Left lung (tissue), 10 donors: ENCODE measurements around the gene DISP3. TPM values are rescaled to one million over a fixed set of nuclear protein-coding genes. Genes with fewer than 3 reads are reported as not detected.

Source experiments
- ATAC-seq: fragments of 200-7000 bp; cut with Tn5 transposase; one replicate; pipeline ENCODE4 v1.9.1; 2020; ENCODE audit warnings: moderate library complexity
- DNase-seq, 4 donors: peaks; one replicate each; pipeline ENCODE4 v3.0.0-alpha.2; 2013 to 2020
- H3K27ac ChIP-seq, 2 donors: fragments of 200-600 bp; sonication (generic) in 1 of 2; one replicate each; pipeline versions ENCODE4 v1.5.0 to v1.8.0; 2020 to 2021
- H3K27me3 ChIP-seq, 2 donors: fragments of 200-600 bp; sonication (generic) in 1 of 2; one replicate each; pipeline versions ENCODE4 v1.5.0 to v1.8.0; 2020 to 2021
- H3K36me3 ChIP-seq, 2 donors: fragments of 200-600 bp; sonication (generic) in 1 of 2; one replicate each; pipeline versions ENCODE4 v1.5.0 to v1.8.0; 2020 to 2021
- H3K4me1 ChIP-seq, 2 donors: fragments of 200-600 bp; one replicate each; pipeline ENCODE4 v1.8.0; 2021
- H3K4me3 ChIP-seq, 2 donors: fragments of 200-600 bp; sonication (generic) in 1 of 2; one replicate each; pipeline versions ENCODE4 v1.5.0 to v1.8.0; 2020 to 2021; ENCODE audit warnings: mild to moderate bottlenecking in 1 of 2
- H3K9me3 ChIP-seq, 2 donors: fragments of 200-600 bp; sonication (generic) in 1 of 2; one replicate each; pipeline versions ENCODE4 v1.5.0 to v1.8.0; 2020 to 2021
- intact Hi-C, 2 donors: fragments of 100-400 bp; cut with DNase I; formaldehyde crosslinking; loops; one replicate each; pipeline versions ENCODE4 v1.11.2 to v1.14.2; 2022
- polyA plus RNA-seq, 6 donors: library from polyadenylated mRNA; unstranded; fragments of 120-200 nt; gene quantifications; one replicate each; pipeline ENCODE4 v1.2.1, GENCODE V29; 2013; ENCODE audit not compliant: insufficient read length in 6 of 6
- total RNA-seq, 2 donors: library from RNA; stranded (reverse); fragmentation: NEBNext Ultra II Directional; extraction: Animal tissue kit (Norgen Biotek cat#: 25700); gene quantifications; one replicate each; pipeline ENCODE4 v1.2.1, GENCODE V29; 2021
- TF ChIP-seq, protein P1 (sequence below), 2 donors: fragments of 200-600 bp; sonication (generic) in 1 of 2; IDR thresholded peaks; one replicate each; pipeline versions ENCODE4 v1.5.0 to v1.8.0; 2021; ENCODE audit warnings: antibody characterized with exemption in 2 of 2
- donor health status: DM: no; HTN: yes; CAD: no.
- donor health status: DM: no; HTN: no; CAD: no.

The DISP3 gene
- total and polyA plus RNA-seq, 8 donors = 0.05 to 0.98 (median 0.53) TPM

DNA sequence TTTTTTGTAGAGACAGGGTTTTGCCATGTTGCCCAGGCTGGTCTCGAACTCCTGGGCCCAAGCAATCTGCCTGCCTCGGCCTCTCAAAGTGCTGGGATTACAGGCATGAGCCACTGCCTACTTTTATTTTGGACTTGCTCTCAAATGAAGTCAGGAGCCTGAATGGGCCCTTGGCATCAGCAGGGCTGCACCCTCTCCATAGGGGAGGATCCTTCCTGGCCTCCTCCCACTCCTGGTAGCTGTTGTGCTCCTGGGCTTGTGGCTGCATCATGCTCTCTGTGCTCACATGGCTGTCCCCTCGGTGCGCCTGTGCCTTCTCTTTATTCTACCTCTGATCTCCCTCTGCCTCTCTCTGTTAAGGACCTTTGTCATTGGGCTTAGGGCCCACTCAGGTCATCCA is 46.4 kb upstream of the DISP3 start:
- intact Hi-C loops = no loop called here
- Histone ChIP-seq H3K27ac (no peak overlapping the region), H3K36me3 (no peaks in the 10 kb centered on the region), H3K27me3 (peaks cover 0 to 32% of the 10 kb centered on the region in 2 donors), H3K4me1 (no peaks in the 10 kb centered on the region), H3K4me3 (no peak overlapping the region), H3K9me3 (no peaks in the 10 kb centered on the region)
- peak in 1 of 4 donors; percentile 19 for DNase-seq
- TF ChIP-seq, protein P1, sequence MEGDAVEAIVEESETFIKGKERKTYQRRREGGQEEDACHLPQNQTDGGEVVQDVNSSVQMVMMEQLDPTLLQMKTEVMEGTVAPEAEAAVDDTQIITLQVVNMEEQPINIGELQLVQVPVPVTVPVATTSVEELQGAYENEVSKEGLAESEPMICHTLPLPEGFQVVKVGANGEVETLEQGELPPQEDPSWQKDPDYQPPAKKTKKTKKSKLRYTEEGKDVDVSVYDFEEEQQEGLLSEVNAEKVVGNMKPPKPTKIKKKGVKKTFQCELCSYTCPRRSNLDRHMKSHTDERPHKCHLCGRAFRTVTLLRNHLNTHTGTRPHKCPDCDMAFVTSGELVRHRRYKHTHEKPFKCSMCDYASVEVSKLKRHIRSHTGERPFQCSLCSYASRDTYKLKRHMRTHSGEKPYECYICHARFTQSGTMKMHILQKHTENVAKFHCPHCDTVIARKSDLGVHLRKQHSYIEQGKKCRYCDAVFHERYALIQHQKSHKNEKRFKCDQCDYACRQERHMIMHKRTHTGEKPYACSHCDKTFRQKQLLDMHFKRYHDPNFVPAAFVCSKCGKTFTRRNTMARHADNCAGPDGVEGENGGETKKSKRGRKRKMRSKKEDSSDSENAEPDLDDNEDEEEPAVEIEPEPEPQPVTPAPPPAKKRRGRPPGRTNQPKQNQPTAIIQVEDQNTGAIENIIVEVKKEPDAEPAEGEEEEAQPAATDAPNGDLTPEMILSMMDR (IDR thresholded peaks at IDR 0.05) = no peak
- ATAC-seq = no peak

DNA sequence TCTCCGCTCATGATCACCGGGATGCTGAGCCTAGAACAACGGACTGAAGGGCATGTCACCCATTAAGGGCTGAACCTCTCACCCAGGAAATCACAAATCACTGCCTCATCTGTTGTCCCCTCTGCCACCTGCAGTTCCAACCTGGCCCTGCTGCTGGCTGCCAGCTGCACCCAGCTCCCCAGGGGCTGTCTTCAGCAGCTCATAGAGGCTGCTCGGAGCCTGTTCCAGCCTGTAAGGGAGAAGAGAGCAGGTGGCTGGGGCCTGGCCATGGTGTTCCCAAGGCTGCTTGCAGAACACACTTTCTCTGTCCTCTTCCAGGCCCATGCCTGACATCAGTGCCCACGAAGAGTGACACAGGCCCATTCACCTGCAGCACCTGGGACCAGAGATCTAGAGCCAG is 44.5 kb upstream of the DISP3 start:
- Histone ChIP-seq H3K4me3 (no peak overlapping the region), H3K27ac (no peak overlapping the region), H3K4me1 (no peaks in the 10 kb centered on the region), H3K36me3 (no peaks in the 10 kb centered on the region), H3K9me3 (no peaks in the 10 kb centered on the region), H3K27me3 (peaks cover 0 to 46% of the 10 kb centered on the region in 2 donors)
- intact Hi-C loops = no loop called here
- TF ChIP-seq, protein P1 (IDR thresholded peaks at IDR 0.05) = no peak
- DNase-seq (peak in 1 of 4 donors; percentile 44), ATAC-seq (no peak)

DNA sequence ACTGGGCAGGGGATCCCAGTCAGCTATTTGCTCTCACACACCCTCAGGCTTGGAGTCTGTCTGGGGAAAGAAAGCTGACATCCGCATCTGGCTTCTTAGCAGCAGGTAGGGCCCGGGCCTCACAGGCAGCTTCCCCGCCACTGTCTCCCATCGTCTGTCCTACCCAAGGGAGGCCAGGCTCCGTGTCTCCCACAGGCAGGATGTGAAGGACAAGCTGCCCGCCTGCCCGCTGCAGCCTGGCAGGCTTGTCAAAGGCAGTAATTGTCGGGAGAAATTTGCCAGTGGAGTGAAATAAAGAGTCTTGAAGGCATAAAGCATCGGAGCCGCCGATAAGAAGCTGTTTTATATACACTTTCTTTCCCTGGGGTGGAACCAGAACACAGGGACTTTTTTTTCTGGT is 44.0 kb upstream of the DISP3 start:
- H3K4me3 ChIP-seq = no peak overlapping the region
- intact Hi-C loops = no loop called here
- TF ChIP-seq, protein P1 (IDR thresholded peaks at IDR 0.05) = no peak
- H3K9me3 ChIP-seq = no peaks in the 10 kb centered on the region
- peak in 1 of 4 donors; percentile 53 for DNase-seq
- H3K27me3 ChIP-seq = peaks cover 0 to 51% of the 10 kb centered on the region in 2 donors
- no peaks in the 10 kb centered on the region for H3K4me1 ChIP-seq
- no peak overlapping the region for H3K27ac ChIP-seq
- ATAC-seq = no peak
- H3K36me3 ChIP-seq = no peaks in the 10 kb centered on the region

DNA sequence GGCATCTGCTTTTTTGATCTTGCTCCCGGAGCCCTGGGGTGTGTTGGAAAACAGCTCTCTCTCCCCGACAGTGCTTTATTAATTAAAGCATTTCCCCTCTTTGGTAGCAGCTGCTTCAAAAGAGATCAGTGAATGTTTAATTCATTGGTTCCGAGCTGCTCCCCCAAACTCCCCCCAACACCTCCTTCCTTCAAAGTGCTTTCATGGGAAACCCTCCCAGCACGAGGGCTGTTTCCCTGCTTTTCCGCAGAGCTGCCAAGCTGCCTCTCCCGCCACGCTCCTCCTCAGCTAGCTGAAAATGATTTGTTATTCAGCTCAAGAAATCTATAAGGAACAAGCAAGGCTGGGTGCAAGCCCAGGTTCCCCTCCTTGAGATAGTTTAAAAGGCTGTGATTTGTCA is 40.0 kb upstream of the DISP3 start:
- TF ChIP-seq, protein P1 (IDR thresholded peaks at IDR 0.05) = no peak
- H3K4me1 ChIP-seq = no peaks in the 10 kb centered on the region
- H3K4me3 ChIP-seq = no peak overlapping the region
- no peak overlapping the region for H3K27ac ChIP-seq
- DNase-seq (peak in 1 of 4 donors; percentile 13), ATAC-seq (no peak)
- intact Hi-C loops = no loop called here
- H3K36me3 ChIP-seq = no peaks in the 10 kb centered on the region
- peaks cover 0 to 52% of the 10 kb centered on the region in 2 donors for H3K27me3 ChIP-seq
- no peaks in the 10 kb centered on the region for H3K9me3 ChIP-seq

DNA sequence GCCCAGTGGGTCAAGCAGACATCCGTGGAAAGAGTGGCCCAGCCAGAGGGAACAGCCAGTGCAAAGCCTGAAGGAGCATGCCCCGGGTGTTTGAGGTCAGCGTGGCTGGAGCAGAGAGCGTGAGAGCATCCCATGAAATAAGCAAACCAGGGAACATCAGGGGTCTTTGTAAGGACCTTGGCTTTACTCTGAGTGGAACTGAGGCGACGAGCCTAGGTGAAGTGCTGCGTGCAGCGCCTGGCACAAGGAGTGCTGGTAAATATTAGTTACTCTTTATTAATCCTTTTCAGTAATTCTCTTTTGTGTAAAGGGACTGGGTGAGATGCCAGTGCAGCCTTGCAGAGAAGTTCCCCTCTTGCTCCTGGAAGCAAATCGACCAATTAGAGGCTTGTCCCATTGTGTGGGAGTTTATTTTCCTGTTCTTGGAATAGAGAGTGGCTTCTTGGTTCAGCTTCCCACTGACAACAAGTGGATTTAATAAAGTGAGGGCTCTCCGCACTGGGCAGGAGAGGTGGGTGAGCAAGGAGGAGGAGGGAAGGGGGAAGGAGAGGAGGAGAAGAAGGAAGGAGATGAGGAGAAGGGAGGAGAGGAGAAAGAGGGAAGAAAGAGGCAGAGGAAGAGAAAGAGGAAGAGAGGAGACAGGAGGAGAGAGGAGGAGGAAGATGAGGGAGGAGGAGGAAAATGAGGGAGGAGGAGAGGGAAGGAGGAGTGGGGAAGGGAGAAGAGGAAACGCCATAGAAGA is 37.6 kb upstream of the DISP3 start:
- intact Hi-C loops = no loop called here
- Histone ChIP-seq H3K9me3 (no peaks in the 10 kb centered on the region), H3K27ac (no peak overlapping the region), H3K4me1 (no peaks in the 10 kb centered on the region), H3K36me3 (no peaks in the 10 kb centered on the region), H3K4me3 (no peak overlapping the region), H3K27me3 (peaks cover 0 to 72% of the 10 kb centered on the region in 2 donors)
- ATAC-seq (no peak), DNase-seq (no peak)
- TF ChIP-seq, protein P1 (IDR thresholded peaks at IDR 0.05) = no peak
